IPS-20b (cell line): ENCODE data around the gene FOXL3.

Experiments used
- H3K27ac ChIP-seq: one replicate; pipeline ENCODE4 v1.5.1; 2013; ENCODE audit warnings: low read length
- H3K27me3 ChIP-seq: 2 replicates; pipeline ENCODE4 v1.6.1; 2013; ENCODE audit warnings: mild to moderate bottlenecking, low read length, inconsistent platforms; ENCODE audit not compliant: insufficient read depth
- H3K36me3 ChIP-seq: 2 replicates; pipeline ENCODE4 v1.6.1; 2013; ENCODE audit warnings: low read depth, mild to moderate bottlenecking, inconsistent platforms, low read length, moderate library complexity; ENCODE audit not compliant: insufficient read depth
- H3K4me1 ChIP-seq: 2 replicates; pipeline ENCODE4 v1.6.1; 2013; ENCODE audit warnings: mild to moderate bottlenecking, control low read depth, inconsistent platforms, low read length, moderate library complexity; ENCODE audit not compliant: insufficient read depth
- H3K4me3 ChIP-seq: 2 replicates; pipeline ENCODE4 v1.5.1; 2013; ENCODE audit warnings: mild to moderate bottlenecking, low read length, inconsistent platforms
- H3K9ac ChIP-seq: 2 replicates; pipeline ENCODE4 v1.6.1; 2013; ENCODE audit warnings: low read depth, mild to moderate bottlenecking, inconsistent platforms, low read length, moderate library complexity
- H3K9me3 ChIP-seq: 2 replicates; pipeline ENCODE4 v1.6.1; 2013; ENCODE audit warnings: mild to moderate bottlenecking, low read depth, low read length, inconsistent platforms; ENCODE audit not compliant: insufficient read depth

Gene FOXL3

DNA sequence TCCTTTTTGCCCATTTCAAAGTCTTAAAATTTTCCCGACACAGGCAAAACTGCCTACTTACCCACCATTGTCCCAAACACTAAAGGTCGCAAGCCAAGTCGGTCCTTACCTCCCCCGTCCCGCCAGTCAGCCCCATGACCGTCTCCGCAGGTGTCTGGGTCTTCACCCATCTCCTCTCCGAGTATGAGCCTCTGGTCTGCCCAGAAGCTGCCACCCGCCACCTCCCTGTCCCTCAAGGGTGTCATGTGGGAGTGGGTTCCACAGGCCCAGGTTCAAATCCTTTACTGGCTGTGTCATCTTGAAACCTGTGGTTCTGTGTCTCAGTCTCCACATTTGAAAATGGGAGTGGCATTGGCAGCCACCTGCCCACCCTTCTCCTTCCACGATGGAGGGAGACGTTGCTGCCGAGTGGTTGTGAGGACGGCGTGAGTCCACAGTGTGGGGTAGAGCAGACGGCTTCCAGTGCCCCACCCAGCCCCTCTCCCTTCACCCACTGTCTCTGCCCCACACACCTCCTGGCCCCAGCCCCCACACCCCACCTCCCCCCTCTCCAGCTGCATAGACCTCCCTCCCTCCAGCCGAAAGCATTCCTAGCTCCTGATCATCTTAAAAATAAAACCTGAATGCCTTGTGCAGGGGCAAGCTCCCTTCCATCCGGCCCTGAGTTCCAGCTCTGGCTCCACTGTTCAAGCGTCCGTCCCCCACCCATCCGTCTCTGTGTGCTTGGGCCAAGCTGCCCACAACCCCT, 35.3 kb downstream of the FOXL3 start:
- H3K4me3 ChIP-seq = no peak overlapping the region
- no peak overlapping the region for H3K9ac ChIP-seq
- no peaks in the 10 kb centered on the region for H3K36me3 ChIP-seq
- H3K27ac ChIP-seq = no peak overlapping the region
- no peaks in the 10 kb centered on the region for H3K4me1 ChIP-seq
- no peaks in the 10 kb centered on the region; the same call in none of the 2 replicates for H3K27me3 ChIP-seq
- H3K9me3 ChIP-seq = no peaks in the 10 kb centered on the region

DNA sequence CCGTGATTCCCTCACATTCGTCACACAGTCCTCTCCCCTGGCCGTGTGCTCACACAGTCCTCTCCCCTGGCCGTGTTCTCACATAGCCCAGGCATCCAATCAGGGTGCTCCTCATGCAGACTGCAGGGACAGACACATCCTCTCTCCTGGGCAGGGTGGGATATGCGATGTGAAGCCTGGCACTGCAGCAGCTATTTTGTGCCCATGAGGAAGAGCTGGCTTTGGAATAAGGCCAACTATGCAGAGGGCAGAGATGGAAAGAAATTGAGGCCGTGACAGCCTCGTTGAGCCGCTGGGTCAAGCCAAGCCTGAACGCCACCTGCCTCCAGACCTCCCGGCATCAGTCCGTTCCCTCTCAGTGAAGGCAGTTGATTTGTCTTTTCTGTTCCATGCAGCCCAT, 35.8 kb downstream of the FOXL3 start:
- Histone ChIP-seq H3K4me3 (no peak overlapping the region), H3K9me3 (no peaks in the 10 kb centered on the region), H3K36me3 (no peaks in the 10 kb centered on the region), H3K27me3 (no peaks in the 10 kb centered on the region; the same call in none of the 2 replicates), H3K9ac (no peak overlapping the region), H3K27ac (no peak overlapping the region), H3K4me1 (no peaks in the 10 kb centered on the region)

GRCh38 chr7:326273-326672, 36.3 kb downstream of the FOXL3 start:
- H3K9me3 ChIP-seq = no peaks in the 10 kb centered on the region
- H3K4me1 ChIP-seq = no peaks in the 10 kb centered on the region
- no peak overlapping the region for H3K9ac ChIP-seq
- no peaks in the 10 kb centered on the region; the same call in none of the 2 replicates for H3K27me3 ChIP-seq
- no peak overlapping the region for H3K27ac ChIP-seq
- no peaks in the 10 kb centered on the region for H3K36me3 ChIP-seq
- no peak overlapping the region for H3K4me3 ChIP-seq

- H3K4me3 ChIP-seq = no peak overlapping the region
- H3K4me1 ChIP-seq = no peaks in the 10 kb centered on the region
- no peaks in the 10 kb centered on the region for H3K9me3 ChIP-seq
- H3K36me3 ChIP-seq = no peaks in the 10 kb centered on the region
- no peak overlapping the region for H3K9ac ChIP-seq
- peaks cover 3% of the 10 kb centered on the region for H3K27me3 ChIP-seq
- H3K27ac ChIP-seq = no peak overlapping the region
Measured at GRCh38 chr7:326809-327232, 36.9 kb downstream of the FOXL3 start.

- Histone ChIP-seq H3K4me3 (no peak overlapping the region), H3K9me3 (no peaks in the 10 kb centered on the region), H3K27me3 (peaks cover 8% of the 10 kb centered on the region), H3K36me3 (no peaks in the 10 kb centered on the region), H3K9ac (no peak overlapping the region), H3K4me1 (no peaks in the 10 kb centered on the region), H3K27ac (no peak overlapping the region)
Measured at GRCh38 chr7:327233-327931, 37.4 kb downstream of the FOXL3 start.

DNA sequence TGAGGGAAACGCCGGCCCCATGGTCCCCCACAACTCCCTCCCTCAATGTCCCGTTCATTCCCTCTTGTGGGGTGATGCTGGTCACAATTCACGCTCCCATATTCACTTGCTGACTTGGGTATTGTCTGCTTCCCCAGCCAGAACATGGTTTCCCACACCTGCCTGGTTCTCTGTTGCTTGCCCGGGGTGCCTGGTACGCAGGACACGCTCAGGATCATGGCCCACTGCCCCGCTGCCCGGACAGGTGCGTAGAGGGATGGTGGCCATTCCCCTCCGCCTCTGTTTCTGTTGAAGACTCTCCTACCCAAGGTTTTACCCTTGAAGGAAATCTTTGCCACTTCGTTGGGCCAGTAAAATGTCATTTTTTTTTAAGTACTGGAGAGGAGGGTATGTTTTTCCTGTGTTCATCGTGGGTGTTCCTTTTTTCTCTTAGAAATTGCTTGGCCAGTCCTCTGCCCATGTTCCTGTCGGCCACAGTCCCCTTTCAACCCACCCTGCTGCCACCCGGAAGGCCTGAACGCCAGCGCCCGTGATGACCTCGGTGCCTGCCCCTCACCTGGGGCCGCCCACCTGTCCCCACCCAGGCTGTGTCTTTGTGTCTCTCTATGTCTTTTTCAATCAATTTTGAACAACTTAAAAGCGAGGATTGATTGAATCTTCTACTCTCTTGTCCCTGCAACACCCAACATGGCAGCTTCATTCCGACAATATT, 38.2 kb downstream of the FOXL3 start:
- Histone ChIP-seq H3K36me3 (no peaks in the 10 kb centered on the region), H3K9ac (no peak overlapping the region), H3K9me3 (no peaks in the 10 kb centered on the region), H3K4me3 (no peak overlapping the region), H3K27ac (no peak overlapping the region), H3K27me3 (peaks cover 9% of the 10 kb centered on the region), H3K4me1 (no peaks in the 10 kb centered on the region)

GRCh38 chr7:329691-330281, 39.8 kb downstream of the FOXL3 start:
- Histone ChIP-seq H3K27ac (no peak overlapping the region), H3K9me3 (no peaks in the 10 kb centered on the region), H3K27me3 (peaks cover 12% of the 10 kb centered on the region), H3K4me1 (no peaks in the 10 kb centered on the region), H3K9ac (no peak overlapping the region), H3K36me3 (no peaks in the 10 kb centered on the region), H3K4me3 (no peak overlapping the region)

- H3K27me3 ChIP-seq = peaks cover 12% of the 10 kb centered on the region
- no peaks in the 10 kb centered on the region for H3K36me3 ChIP-seq
- no peak overlapping the region for H3K9ac ChIP-seq
- no peak overlapping the region for H3K27ac ChIP-seq
- no peak overlapping the region for H3K4me3 ChIP-seq
- H3K9me3 ChIP-seq = no peaks in the 10 kb centered on the region
- no peaks in the 10 kb centered on the region for H3K4me1 ChIP-seq
Measured at GRCh38 chr7:330511-331230, 40.7 kb downstream of the FOXL3 start.

GRCh38 chr7:332020-332517, 42.1 kb downstream of the FOXL3 start:
- Histone ChIP-seq H3K36me3 (no peaks in the 10 kb centered on the region), H3K4me1 (no peaks in the 10 kb centered on the region), H3K9me3 (no peaks in the 10 kb centered on the region), H3K27me3 (peaks cover 12% of the 10 kb centered on the region), H3K4me3 (no peak overlapping the region), H3K27ac (no peak overlapping the region), H3K9ac (no peak overlapping the region)

DNA sequence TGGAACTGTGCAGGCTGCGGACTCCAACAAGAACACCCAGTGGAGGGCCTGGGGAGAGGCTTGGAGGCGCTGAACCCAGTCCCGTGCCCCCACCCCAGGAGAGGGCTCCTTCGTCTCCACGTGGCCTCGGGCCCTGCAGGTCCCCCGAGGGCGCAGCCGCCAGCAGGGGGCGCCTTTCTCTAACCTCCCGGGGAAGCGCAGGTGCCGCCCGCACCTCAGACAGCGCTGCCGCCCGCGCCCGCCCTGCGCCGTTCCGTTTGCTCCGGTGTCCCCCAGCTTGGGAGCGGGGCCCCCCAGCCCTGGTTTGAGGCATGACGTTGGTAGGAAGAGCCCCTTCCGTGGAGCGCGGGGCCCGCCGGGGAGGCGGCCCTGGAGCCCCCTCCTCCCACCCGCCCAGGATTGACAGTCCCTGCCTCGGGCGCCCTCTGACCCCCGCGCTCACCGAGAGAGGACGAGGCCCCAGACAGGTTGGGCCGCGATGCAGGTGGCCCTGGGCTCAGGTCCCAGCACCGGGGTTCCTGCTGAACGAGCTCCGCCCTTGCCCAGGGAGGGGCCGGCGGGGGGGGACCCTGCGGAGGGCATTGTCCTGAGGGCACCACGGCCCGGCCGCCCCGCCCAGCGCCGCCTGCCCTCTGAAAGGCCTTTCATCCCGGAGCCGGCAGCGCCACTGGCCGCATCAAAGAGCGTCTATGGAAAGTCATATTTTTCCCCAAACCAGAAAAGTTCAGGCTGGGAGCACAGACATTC, 42.8 kb downstream of the FOXL3 start:
- H3K27me3 ChIP-seq = peaks cover 12% of the 10 kb centered on the region
- peak overlapping the region; percentile 57; the same call in 1 of the 2 replicates for H3K4me3 ChIP-seq
- H3K9ac ChIP-seq = no peak overlapping the region
- H3K9me3 ChIP-seq = no peaks in the 10 kb centered on the region
- H3K27ac ChIP-seq = no peak overlapping the region
- H3K4me1 ChIP-seq = no peaks in the 10 kb centered on the region
- no peaks in the 10 kb centered on the region for H3K36me3 ChIP-seq
